ENCODE results near the gene PRICKLE2. TPM values are rescaled to one million over a fixed set of nuclear protein-coding genes. Genes with fewer than 3 reads are reported as not detected.

The PRICKLE2 gene
- total and polyA plus RNA-seq, 4 donors, result 0.89 to 8.0 (median 3.2) TPM

DNA sequence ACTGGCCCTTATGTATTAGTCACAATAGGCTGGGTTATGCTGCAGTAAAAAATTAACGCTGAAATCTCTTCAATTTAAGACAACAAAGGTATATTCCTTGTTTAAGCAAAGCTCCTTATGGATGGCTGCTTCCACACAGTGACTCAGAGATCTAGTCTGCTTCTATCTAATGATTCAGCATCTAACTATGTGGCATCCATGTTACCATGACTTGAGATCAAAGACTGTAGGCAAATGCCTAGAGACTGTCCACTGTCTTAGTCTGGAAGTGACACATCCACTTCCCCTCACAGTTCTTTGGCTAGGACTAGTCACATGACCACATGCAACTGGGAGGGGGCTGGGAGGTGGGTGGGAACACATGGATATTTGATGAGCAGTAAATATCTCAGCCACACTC, 140.6 kb downstream of the PRICKLE2 start:
- DNase-seq (ENCODE audit: low spot score), result no peak
- H3K36me3 ChIP-seq (ENCODE audit: control insufficient read depth in 4 of 4, insufficient read depth in 3 of 4, low read depth in 1 of 4, low read length in 3 of 4), result no peaks in the 10 kb centered on the region
- H3K27me3 ChIP-seq (ENCODE audit: control insufficient read depth in 4 of 4, insufficient read depth in 4 of 4, low read length in 3 of 4), result no peaks in the 10 kb centered on the region
- H3K27ac ChIP-seq (ENCODE audit: low read depth in 1 of 2, low read length in 2 of 2), result no peak overlapping the region
- H3K9me3 ChIP-seq (ENCODE audit: control insufficient read depth in 4 of 4, low read length in 3 of 4), result no peaks in the 10 kb centered on the region
- no peak for TF ChIP-seq JUND (IDR thresholded peaks at IDR 0.05)
- TF ChIP-seq RAD21 (IDR thresholded peaks at IDR 0.05), result no peak
- no peak for TF ChIP-seq HNF4G (IDR thresholded peaks at IDR 0.05)
- no peak for TF ChIP-seq EGR1 (IDR thresholded peaks at IDR 0.05; ENCODE audit: low read depth in 2 of 2)
- TF ChIP-seq FOXA2 (IDR thresholded peaks at IDR 0.05), result no peak
- no peak for TF ChIP-seq FOXA1 (IDR thresholded peaks at IDR 0.05)
- no peak for TF ChIP-seq HNF4A (conservative IDR thresholded peaks at IDR 0.05)
- TF ChIP-seq, protein P1, sequence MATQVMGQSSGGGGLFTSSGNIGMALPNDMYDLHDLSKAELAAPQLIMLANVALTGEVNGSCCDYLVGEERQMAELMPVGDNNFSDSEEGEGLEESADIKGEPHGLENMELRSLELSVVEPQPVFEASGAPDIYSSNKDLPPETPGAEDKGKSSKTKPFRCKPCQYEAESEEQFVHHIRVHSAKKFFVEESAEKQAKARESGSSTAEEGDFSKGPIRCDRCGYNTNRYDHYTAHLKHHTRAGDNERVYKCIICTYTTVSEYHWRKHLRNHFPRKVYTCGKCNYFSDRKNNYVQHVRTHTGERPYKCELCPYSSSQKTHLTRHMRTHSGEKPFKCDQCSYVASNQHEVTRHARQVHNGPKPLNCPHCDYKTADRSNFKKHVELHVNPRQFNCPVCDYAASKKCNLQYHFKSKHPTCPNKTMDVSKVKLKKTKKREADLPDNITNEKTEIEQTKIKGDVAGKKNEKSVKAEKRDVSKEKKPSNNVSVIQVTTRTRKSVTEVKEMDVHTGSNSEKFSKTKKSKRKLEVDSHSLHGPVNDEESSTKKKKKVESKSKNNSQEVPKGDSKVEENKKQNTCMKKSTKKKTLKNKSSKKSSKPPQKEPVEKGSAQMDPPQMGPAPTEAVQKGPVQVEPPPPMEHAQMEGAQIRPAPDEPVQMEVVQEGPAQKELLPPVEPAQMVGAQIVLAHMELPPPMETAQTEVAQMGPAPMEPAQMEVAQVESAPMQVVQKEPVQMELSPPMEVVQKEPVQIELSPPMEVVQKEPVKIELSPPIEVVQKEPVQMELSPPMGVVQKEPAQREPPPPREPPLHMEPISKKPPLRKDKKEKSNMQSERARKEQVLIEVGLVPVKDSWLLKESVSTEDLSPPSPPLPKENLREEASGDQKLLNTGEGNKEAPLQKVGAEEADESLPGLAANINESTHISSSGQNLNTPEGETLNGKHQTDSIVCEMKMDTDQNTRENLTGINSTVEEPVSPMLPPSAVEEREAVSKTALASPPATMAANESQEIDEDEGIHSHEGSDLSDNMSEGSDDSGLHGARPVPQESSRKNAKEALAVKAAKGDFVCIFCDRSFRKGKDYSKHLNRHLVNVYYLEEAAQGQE (IDR thresholded peaks at IDR 0.05), result no peak
- no peak for TF ChIP-seq RXRA (IDR thresholded peaks at IDR 0.05)
- H3K9ac ChIP-seq (ENCODE audit: low read depth in 1 of 2, low read length in 2 of 2), result no peak overlapping the region
- no peaks in the 10 kb centered on the region for H3K4me1 ChIP-seq (ENCODE audit: control insufficient read depth in 4 of 4, insufficient read depth in 4 of 4, low read length in 3 of 4)
- no peak overlapping the region for H3K4me3 ChIP-seq (ENCODE audit: low read depth in 1 of 3, low read length in 3 of 3)
- 89% methylated on average over 1 of the region's 1 CpG for WGBS

DNA sequence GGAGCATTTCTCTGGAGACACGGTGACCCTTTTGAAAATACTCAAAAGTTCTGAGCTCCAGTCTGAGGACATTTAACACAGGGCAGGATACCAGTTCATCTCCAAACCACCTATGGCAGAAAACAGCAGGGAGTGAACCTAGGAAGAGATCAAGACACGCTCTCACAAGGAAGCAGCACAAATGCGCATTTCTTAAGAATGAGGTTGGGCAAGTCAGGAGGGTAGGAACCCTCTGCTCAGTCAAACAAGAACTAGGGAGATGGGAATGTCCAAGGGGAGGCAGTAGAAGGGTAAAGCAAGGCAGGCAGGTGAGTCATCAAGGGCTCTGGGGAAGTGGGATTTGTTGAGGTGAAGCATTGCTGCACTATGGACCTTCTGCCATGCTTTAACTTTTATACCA, 141.7 kb downstream of the PRICKLE2 start:
- Histone ChIP-seq H3K4me3 (ENCODE audit: low read depth in 1 of 3, low read length in 3 of 3) (no peak overlapping the region), H3K4me1 (ENCODE audit: control insufficient read depth in 4 of 4, insufficient read depth in 4 of 4, low read length in 3 of 4) (no peaks in the 10 kb centered on the region), H3K9me3 (ENCODE audit: control insufficient read depth in 4 of 4, low read length in 3 of 4) (no peaks in the 10 kb centered on the region), H3K9ac (ENCODE audit: low read depth in 1 of 2, low read length in 2 of 2) (no peak overlapping the region), H3K36me3 (ENCODE audit: control insufficient read depth in 4 of 4, insufficient read depth in 3 of 4, low read depth in 1 of 4, low read length in 3 of 4) (no peaks in the 10 kb centered on the region), H3K27ac (ENCODE audit: low read depth in 1 of 2, low read length in 2 of 2) (no peak overlapping the region), H3K27me3 (ENCODE audit: control insufficient read depth in 4 of 4, insufficient read depth in 4 of 4, low read length in 3 of 4) (peaks cover 0 to 4% (median 0%) of the 10 kb centered on the region in 4 donors)
- no peak for DNase-seq (ENCODE audit: low spot score)
- TF ChIP-seq, protein P2, sequence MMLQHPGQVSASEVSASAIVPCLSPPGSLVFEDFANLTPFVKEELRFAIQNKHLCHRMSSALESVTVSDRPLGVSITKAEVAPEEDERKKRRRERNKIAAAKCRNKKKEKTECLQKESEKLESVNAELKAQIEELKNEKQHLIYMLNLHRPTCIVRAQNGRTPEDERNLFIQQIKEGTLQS (IDR thresholded peaks at IDR 0.05), result no peak
- TF ChIP-seq GABPA (IDR thresholded peaks at IDR 0.05 in 1 of 2, conservative IDR thresholded peaks at IDR 0.05 in 1 of 2), result no peak
- no peak for TF ChIP-seq HNF4G (IDR thresholded peaks at IDR 0.05)
- TF ChIP-seq FOXA2 (IDR thresholded peaks at IDR 0.05), result no peak
- no peak for TF ChIP-seq NR2F2 (IDR thresholded peaks at IDR 0.05)
- TF ChIP-seq TAF1 (conservative IDR thresholded peaks at IDR 0.05), result no peak
- no peak for TF ChIP-seq RXRA (IDR thresholded peaks at IDR 0.05)
- TF ChIP-seq JUND (IDR thresholded peaks at IDR 0.05), result no peak
- TF ChIP-seq RAD21 (IDR thresholded peaks at IDR 0.05), result no peak
- TF ChIP-seq FOXA1 (IDR thresholded peaks at IDR 0.05), result no peak
- TF ChIP-seq EGR1 (IDR thresholded peaks at IDR 0.05; ENCODE audit: low read depth in 2 of 2), result no peak
- TF ChIP-seq, protein P3, sequence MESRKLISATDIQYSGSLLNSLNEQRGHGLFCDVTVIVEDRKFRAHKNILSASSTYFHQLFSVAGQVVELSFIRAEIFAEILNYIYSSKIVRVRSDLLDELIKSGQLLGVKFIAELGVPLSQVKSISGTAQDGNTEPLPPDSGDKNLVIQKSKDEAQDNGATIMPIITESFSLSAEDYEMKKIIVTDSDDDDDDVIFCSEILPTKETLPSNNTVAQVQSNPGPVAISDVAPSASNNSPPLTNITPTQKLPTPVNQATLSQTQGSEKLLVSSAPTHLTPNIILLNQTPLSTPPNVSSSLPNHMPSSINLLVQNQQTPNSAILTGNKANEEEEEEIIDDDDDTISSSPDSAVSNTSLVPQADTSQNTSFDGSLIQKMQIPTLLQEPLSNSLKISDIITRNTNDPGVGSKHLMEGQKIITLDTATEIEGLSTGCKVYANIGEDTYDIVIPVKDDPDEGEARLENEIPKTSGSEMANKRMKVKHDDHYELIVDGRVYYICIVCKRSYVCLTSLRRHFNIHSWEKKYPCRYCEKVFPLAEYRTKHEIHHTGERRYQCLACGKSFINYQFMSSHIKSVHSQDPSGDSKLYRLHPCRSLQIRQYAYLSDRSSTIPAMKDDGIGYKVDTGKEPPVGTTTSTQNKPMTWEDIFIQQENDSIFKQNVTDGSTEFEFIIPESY (IDR thresholded peaks at IDR 0.05), result no peak
- no peak for TF ChIP-seq HNF4A (conservative IDR thresholded peaks at IDR 0.05)
- TF ChIP-seq, protein P4, sequence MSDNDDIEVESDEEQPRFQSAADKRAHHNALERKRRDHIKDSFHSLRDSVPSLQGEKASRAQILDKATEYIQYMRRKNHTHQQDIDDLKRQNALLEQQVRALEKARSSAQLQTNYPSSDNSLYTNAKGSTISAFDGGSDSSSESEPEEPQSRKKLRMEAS (IDR thresholded peaks at IDR 0.05), result no peak
- TF ChIP-seq, protein P1 (IDR thresholded peaks at IDR 0.05), result no peak
- 78% methylated on average over 3 of the region's 3 CpGs for WGBS

Data from liver (tissue), 9 donors.